ENCODE measurements around the gene MAP3K1. TPM values are rescaled to one million over a fixed set of nuclear protein-coding genes. Genes with fewer than 3 reads are reported as not detected.
"Not testable (repeated sequence)": the region's sequence is repeated elsewhere in the genome, so short reads cannot be mapped to it uniquely, and the experiment has no call there.

Gene MAP3K1
- total RNA-seq, 1 experiment from 2014 or later, result 18.4 TPM

DNA sequence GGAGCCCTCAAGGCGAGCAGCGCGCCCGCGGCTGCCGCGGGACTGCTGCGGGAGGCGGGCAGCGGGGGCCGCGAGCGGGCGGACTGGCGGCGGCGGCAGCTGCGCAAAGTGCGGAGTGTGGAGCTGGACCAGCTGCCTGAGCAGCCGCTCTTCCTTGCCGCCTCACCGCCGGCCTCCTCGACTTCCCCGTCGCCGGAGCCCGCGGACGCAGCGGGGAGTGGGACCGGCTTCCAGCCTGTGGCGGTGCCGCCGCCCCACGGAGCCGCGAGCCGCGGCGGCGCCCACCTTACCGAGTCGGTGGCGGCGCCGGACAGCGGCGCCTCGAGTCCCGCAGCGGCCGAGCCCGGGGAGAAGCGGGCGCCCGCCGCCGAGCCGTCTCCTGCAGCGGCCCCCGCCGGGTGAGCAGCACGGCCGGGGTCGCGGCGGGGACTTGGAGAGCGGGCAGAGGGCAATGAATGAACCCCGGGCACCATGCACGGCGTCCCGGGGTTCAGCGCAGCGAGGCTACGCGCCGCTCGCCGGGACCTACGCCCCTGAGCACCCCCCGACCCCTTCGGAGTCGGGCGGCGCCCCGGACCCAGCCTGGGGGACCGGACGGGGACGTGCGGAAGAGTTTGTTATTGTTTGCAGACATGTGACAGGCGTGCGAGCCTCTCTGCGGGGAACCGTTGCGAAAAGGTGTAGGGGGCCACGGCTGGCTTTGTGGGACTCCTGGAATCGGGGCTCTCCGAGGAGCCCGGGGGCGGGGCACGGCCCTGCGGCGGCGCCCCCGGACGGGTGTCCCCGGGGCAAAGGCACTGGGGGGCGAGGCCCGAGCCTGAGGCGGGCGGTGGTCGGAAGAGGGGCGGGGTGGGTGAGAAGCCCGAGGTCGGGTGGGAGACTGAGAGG, 553 bp downstream of the MAP3K1 start:
- peak; percentile 33 for DNase-seq (ENCODE audit: low spot score)

DNA sequence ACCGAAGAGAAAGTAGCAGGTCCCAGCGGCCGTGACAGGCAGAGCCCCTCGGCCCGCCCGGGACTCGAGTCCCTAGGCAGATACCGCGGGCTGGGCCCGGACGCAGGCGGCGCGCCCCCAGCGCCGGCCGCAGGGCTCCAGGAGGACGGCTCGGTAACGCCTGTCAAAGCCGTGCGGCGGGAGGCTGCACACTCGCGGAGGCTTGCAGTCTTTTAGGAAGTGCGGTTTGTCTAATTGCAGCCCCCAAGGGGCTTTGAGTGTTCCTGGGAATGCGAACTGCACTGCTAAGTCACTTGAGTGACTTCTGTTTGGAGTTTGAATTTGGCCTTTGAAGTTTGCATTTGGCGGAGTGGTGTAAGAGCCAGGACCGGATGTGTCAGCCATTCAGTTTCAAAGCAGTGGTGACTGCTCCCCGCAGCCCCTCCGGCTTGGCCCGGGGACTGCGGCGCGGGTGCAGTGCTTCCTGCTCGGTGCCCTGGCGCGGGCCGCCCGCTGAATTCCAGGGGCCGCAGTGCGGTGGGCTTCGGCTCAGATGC, 1.3 kb downstream of the MAP3K1 start:
- DNase-seq (ENCODE audit: low spot score), result peak; percentile 57

DNA sequence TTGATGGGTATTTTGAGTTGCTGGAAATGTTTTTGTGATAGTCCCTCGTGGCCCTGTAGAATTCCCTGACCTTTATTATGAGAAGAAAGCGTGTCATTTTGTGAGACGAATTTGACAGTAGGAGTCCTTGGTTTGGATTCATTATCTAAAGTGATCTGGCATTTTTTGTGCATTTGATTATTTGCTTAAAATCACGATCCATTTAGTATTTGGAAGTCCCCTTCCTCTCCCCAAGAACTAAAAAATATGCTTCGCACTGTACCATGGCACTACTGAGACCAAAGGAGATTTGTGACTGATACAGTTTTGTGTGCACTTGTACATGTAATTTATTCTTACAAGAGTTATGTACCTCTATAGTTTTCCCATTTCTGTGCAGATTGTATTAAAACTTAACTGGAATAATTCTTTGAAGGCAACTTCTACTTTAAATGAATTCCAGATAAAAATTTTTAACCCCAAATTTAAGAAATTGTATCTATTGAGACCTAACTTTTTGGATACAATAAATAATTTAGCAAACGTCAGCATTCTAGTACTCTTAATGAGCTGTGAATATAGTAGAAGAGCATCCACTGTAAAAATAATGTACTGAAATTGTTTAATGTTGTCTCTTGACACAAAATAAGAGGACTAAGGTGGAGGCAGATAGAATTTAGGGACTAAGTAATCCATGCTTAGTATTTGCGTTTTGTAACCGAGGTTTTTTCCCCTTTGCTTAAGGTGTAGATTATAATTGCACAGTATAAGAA, 2.1 kb downstream of the MAP3K1 start:
- no peak for DNase-seq (ENCODE audit: low spot score)

DNA sequence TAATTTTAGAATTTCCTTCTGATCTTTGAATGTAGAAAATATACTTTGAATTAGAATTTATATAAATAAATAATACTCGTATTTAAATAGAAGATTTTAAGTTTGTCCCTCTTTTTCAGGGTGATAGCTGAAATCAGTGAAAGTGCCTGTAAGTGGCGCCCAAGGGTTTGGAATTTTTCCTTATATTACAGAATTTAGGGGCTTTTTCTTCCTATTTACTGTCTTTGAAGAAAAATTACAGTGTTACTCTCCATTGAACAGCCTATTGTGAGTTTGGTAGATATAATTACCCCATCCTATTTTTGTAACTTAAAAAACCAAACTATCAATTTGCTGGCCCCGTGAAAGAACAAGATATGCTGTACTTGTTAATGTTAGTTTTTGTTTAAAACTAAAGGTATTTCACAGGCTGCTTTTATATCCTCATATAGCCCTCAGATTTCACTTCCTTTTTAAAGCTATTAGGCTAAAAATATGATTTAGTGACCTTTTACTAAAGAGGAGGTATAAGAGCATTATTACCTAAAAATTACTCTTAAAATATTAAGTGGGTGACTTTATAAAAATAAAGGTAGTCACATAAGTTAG, 3.2 kb downstream of the MAP3K1 start:
- DNase-seq (ENCODE audit: low spot score), result peak; percentile 28

DNA sequence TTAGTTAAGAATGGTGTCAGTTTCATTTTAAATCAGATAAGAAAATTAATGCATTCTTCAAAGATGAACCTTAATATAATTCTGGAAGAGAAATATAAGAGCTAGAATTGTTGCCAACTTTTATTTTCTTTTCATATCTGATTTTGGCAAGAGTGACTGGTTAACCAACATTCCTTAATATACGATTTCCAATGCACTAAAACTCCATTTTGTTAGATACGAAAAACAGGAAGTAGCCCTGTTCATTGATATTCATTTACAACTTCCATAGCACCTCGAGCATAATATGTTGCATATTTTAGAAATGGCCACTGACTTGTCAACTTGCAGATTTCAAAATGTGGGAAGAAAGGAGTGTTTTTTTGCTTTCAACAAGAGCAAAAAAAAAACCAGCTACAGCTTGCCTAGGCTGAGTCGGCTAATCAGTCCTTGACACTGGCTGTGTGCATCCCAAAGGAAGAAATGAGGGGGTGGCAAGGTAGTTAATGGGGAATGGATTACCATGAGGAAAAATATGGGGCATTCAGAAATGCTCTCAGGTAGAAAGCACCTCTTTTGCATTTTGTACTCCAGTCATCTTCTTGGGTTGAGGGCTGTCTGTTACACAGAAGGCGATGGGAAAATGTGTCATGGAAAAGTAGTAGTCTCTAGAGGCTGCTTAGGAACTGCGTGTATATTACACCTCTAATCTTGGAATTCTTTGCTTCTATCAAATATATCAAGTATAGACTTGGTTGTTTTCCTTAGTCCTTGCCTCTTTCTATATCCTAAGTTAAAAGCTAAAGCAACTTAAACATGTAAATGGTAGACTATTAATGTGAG, 3.9 kb downstream of the MAP3K1 start:
- no peak for DNase-seq (ENCODE audit: low spot score)

DNA sequence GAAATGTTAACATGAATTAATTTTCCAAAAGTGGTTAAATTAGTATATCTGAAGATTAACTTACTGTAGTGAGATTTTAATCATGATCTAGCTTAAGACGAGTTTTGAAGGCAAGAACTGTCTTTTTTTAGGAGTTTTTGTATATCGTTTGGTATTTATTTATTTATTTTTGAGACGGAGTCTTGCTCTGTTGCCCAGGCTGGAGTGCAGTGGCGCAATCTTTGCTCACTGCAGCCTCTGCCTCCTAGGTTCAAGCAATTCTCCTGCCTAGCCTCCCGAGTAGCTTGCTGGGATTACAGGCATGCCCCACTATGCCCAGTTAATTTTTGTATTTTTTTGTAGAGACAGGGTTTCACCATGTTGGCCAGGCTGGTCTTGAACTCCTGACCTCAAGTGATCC, 6.5 kb downstream of the MAP3K1 start:
- DNase-seq (ENCODE audit: low spot score), result not testable (repeated sequence)

DNA sequence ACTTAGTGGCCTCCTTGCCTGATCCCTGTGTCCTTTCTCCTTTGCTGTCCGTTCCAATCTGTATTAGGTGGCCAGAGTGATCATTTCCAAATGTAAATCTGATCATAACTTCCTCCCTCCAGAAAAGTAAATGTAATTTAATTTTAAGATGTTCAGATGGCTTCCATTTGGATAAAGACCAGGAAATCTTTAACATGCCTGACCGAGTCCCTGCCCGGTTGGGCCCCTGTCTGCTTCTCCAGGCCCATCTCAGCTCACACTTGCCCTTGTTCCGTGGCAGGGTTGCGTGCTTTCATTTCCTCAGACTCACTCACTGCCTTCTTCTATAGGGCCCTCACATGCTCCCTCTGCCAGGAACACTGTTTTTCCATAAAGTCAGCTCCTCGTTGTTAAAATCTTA, 7.6 kb downstream of the MAP3K1 start:
- DNase-seq (ENCODE audit: low spot score), result no peak

DNA sequence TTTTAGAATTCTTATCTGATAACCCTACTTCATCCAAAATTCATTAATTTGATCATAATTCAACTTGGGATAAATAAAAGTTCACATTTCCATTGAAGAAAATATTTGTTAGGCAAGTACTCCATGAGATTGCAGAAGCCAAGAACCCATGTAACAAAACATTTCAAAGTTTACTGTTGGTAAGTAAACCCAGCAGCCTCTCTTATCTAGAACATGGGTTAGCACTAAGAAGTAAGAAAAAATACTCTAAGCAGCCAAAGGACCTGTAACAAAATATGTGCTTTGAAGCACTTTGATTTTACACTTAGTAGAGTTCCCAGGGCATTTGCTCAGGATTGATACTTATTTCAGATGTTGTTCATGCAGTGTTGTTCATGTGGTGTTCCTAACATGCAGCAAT, 8.7 kb downstream of the MAP3K1 start:
- no peak for DNase-seq (ENCODE audit: low spot score)

DNA sequence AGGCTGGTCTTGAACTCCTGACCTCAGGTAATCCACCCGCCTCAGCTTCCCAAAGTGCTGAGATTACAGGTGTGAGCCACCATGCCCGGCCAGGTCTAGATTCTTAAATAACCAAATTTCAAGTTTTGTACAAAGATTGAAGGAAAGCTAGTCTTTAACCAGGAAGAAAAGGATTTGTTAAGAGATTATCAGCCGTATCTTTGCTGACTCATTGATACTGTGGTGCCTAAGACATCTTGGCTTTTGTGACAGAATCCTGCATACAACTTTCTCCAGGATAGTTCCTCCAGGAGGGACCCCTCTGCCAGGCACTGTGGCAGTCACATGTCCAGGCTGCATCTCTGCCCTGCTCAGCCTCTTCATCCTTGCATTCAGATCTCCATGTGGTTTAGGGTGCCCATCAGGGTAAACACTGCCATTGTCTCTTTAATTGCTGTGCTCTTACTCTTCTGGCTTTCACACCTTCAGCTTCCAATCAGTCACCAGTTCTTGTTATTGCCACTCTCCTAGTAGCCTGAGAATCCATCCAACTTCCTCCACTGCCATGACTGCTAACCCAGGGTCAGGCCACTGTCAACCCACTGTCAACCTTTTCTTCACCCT, 10.0 kb downstream of the MAP3K1 start:
- no peak for DNase-seq (ENCODE audit: low spot score)

DNA sequence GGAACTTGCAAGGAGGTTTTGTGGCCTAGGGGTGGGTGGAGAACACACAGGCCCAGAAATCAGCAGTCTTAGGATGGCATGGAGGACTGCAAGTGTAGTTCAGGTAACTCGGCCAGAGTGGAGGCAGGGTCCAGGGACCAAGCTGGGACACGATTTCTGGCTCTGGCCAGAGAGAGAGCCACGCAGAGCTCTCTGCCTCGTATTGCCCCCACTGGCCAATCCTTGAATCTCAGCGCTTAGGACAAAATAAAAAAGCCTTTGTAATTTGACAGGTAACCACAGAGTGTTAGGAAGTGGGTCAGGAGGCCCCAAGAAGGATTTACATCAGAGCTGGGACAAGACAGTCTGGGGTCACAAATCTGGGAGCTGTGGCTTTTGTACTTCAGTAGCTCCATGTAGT, 11.7 kb downstream of the MAP3K1 start:
- DNase-seq (ENCODE audit: low spot score), result no peak

DNA sequence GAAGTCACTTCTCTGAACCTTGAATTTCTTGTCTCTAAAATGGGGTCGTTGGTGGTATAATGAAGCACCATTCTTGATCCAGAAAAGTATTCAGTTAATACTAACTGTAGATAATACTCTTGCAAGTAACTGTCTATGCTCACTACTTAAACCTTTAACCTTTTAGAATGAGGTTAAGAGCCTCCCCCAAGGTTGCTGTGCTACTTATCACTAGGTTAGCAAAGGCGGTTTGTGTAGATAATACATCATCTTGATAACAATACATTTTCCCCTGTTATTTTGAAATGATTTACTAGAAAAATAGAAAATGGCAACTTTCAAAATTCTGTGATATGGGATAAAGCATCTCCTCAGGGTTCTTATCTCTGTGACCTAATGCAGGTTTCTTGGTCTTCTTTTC, 12.6 kb downstream of the MAP3K1 start:
- no peak for DNase-seq (ENCODE audit: low spot score)

DNA sequence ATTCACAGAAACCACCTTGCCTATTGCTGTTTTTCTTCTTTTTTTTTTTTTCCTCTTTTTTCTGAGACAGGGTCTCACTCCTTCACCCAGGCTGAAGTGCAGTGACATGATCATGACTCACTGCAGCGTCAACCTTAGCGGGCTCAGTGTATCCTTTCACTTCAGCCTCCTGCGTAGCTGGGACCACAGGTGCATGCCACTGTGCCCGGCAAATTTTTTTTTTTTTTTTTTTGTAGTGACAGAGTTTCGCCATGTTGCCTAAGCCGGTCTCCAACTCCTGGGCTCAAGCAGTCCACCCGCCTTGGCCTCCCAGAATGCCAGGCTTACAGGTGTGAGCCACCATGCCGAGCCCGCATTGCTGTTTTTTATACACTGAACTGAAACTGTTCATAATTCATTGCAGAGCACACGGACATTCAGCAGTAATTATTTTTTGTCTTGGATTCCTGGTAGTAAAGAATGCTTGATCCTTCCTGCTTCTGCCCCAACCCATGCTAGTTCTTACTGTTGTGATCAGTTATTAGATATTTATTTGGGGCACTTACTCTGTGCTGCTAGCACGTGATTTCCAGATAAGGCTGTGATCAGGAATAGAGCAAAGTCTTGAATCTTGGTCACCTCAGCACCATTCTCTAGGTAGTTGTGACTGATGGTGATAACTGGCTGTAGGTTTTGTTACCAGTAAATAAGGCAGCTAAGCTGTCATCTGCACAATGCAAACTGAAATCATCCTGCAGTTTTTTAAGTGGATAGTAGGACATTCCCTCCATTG, 14.0 kb downstream of the MAP3K1 start:
- peak; percentile 68 for DNase-seq (ENCODE audit: low spot score)

DNA sequence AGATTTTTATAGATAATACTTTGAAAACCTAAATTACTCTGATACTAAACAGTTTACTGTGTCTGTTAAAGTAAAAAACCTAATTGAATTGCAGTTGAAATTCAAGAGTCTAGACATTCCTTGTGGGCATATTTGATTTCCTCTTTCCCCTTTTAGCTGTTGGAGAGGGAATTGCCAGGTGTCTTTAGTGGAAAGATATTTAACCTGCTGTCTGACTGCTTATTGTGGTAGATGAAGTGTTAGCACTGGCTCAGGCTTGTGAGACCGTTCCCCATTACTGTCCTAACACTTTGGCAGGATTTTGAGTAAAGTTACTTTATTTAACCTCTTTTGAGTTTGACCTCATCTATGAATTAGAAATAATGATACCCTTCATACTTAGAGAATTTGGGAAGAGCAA, 16.4 kb downstream of the MAP3K1 start:
- no peak for DNase-seq (ENCODE audit: low spot score)

DNA sequence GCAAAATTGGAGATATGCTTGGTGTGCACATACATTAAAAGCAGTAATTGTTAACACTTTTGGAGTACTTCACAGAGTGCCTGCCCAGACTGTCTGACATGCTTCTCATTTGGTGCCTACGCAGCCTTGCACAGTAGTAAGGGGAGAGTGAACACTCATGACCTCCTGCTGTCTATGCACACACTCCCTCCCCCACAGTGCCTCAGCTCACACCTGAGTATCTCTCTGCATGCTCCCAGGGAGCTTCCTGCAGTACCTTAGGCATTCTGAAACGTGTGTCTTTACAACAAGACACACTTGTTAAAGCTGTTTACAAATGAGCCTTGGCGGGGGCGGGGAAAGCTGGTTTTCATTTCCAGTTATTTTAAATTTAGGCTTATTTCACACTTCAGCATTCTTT, 18.0 kb downstream of the MAP3K1 start:
- DNase-seq (ENCODE audit: low spot score), result no peak

DNA sequence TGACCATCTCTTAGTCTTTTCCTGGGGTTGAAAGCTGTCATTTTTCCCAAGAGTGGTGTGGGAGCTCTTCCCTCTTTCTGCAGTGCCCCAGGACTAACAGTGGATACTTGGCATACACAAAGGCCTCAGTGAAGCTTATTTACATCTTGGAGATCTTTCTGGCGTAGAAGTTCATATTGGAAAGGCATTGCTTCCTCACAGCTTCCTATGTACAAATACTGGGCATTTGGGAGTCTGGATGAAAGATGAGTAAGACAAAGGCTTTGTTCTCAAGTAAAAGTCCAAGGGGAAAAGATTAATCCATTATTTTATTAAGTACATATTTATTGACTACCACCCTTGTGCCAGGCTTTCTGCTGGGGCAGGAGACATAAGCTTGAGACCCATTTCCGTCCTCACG, 22.0 kb downstream of the MAP3K1 start:
- no peak for DNase-seq (ENCODE audit: low spot score)

DNA sequence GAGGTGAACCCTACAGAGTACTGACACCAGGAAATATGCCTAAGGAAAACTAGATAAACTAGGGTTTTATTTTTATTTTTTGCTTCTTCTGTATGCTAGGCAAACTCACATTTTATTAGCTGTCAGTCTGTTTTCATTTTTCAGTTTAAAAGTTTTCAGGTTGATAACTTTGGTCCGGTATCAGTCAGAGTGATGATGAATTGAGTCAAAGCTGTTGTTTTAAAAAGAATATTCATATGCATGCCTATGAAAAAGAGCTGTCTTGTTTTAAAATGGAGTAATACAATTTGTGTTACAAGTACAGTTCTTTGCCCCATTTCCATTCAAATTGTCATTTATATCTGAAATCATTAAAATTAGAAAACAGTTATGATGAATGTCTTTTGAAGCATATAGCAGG, 22.6 kb downstream of the MAP3K1 start:
- no peak for DNase-seq (ENCODE audit: low spot score)

DNA sequence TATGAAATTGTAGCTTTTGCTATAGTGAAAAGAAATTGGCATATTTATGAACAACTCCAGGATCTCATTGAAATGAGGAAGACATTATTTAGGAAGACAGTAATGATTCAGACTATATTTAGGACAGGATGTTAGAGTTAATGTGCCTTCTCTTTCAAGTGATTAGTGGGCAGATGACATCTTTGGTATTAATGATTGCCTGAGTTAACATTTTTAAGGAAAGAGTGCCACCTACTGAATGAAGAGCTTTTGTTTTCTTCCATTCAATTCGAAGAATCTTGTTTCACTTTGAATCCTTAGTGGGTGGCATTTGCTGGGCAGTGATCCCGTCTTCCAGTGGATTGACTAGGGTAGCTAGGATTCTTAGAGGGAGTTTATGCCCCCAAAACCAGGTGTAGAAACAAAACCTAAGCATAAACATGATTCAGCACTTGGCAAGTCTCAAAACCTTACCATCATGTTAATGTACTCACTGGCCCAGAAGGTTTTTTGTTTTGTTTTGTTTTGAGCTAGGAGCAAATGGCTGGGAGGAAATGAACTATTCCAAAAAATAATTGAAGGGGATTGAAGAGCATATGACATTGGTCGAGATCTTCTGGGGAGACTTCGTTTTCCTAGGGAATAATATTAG, 23.2 kb downstream of the MAP3K1 start:
- peak; percentile 81 for DNase-seq (ENCODE audit: low spot score)

DNA sequence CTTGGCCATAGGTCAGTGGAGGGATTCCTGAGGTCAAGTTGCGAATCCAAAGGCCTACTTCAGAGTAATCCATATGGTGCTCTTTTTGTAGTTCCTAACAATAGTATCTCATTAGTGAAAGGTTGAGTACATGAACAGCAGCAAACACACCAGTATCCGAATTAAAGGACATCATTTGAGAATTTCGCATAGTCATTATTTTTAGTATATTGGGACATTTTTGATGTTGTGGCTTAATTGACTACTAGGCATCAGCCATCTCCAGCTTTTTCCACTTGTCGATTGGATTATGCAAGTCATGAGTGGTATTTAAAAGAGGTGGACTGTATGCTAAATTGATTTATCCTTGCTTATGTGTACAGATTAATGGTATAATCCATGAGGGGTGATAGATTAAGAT, 23.7 kb downstream of the MAP3K1 start:
- DNase-seq (ENCODE audit: low spot score), result no peak

DNA sequence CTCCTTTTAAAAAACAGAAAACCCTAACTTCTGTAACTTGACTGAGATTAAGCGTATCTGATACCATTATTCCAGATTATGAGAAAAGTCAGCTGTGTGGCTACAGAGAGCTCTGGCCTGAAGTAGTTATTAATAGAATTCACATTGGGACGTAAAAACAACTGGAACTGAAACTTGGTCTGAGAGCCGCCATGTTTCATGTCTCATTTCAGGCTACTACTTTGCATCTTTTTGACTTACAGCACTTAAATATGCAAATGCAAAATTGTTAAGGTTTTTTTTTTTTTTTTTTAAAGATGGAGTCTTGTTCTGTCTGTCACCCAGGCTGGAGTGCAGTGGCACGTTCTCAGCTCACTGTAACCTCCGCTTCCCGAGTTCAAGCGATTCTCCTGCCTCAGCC, 25.2 kb downstream of the MAP3K1 start:
- DNase-seq (ENCODE audit: low spot score), result no peak

DNA sequence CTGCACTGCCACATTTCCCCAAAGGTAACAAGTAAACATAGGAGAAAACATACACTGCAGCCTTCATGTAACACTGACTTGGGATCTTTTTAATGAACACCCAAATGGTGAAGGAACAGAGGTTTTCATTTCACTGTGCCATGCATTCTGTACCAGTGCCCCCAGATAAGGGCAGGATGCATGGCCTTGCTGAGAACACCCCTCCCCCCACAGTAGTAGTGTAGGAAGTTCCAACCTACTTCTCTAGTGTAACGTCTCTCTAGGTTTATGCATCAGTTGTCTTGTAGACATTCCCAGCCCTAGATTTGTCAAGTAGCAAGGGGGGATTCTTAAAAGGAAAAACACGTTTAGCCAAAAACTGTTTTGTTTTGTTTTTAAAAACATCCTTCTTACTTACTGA, 29.9 kb downstream of the MAP3K1 start:
- no peak for DNase-seq (ENCODE audit: low spot score)
